Stomach smooth muscle (tissue), 2 donors: ENCODE data around the gene COX4I2.
A peak's percentile ranks its signal among the peaks of the same experiment; 100 is the strongest.
"Not testable (repeated sequence)": the region's sequence is repeated elsewhere in the genome, so short reads cannot be mapped to it uniquely, and the experiment has no call there.

Source experiments
- H3K27ac ChIP-seq: one replicate; pipeline ENCODE4 v1.7.0; 2013; ENCODE audit warnings: mild to moderate bottlenecking, low read length, inconsistent platforms
- H3K27me3 ChIP-seq, 2 donors: one replicate each; pipeline ENCODE4 v1.7.0; 2013; ENCODE audit warnings: low read length in 2 of 2; ENCODE audit not compliant: insufficient read depth in 2 of 2, control insufficient read depth in 1 of 2
- H3K36me3 ChIP-seq, 2 donors: one replicate each; pipeline ENCODE4 v1.7.0; 2013; ENCODE audit warnings: low read length in 2 of 2; ENCODE audit not compliant: control insufficient read depth in 2 of 2, insufficient read depth in 2 of 2
- H3K4me1 ChIP-seq: one replicate; pipeline ENCODE4 v1.7.0; 2013; ENCODE audit warnings: low read length; ENCODE audit not compliant: control insufficient read depth, insufficient read depth
- H3K4me3 ChIP-seq, 2 donors: one replicate each; pipeline ENCODE4 v1.7.0; 2013; ENCODE audit warnings: low read length in 2 of 2
- H3K9ac ChIP-seq, 2 donors: one replicate each; pipeline ENCODE4 v1.7.0; 2013; ENCODE audit warnings: low read length in 2 of 2, mild to moderate bottlenecking in 1 of 2
- H3K9me3 ChIP-seq, 2 donors: one replicate each; pipeline ENCODE4 v1.7.0; 2013; ENCODE audit warnings: low read length in 2 of 2; ENCODE audit not compliant: control insufficient read depth in 2 of 2
- donor health status: healthy.
- donor health status: Pancreatic carcinoma.

COX4I2 gene

GRCh38 chr20:31668944-31669343 lies 31.2 kb downstream of the COX4I2 start:
- Histone ChIP-seq H3K36me3 (peaks cover 11 to 12% of the 10 kb centered on the region in 2 donors), H3K4me1 (peaks cover 65% of the 10 kb centered on the region), H3K27ac (peak overlapping the region; percentile 79)
- H3K9ac ChIP-seq, H3K27me3 ChIP-seq, H3K4me3 ChIP-seq, H3K9me3 ChIP-seq: not testable (repeated sequence)

- H3K9me3 ChIP-seq, result no peaks in the 10 kb centered on the region
- H3K9ac ChIP-seq, result peak overlapping the region in 1 of 2 donors; percentile 47
- H3K4me3 ChIP-seq, result peak overlapping the region in 1 of 2 donors; percentile 52
- H3K4me1 ChIP-seq, result peaks cover 58% of the 10 kb centered on the region
- peak overlapping the region; percentile 79 for H3K27ac ChIP-seq
- no peaks in the 10 kb centered on the region for H3K27me3 ChIP-seq
- peaks cover 11% of the 10 kb centered on the region in 2 donors for H3K36me3 ChIP-seq
Measured at GRCh38 chr20:31669876-31670275, 32.2 kb downstream of the COX4I2 start.

DNA sequence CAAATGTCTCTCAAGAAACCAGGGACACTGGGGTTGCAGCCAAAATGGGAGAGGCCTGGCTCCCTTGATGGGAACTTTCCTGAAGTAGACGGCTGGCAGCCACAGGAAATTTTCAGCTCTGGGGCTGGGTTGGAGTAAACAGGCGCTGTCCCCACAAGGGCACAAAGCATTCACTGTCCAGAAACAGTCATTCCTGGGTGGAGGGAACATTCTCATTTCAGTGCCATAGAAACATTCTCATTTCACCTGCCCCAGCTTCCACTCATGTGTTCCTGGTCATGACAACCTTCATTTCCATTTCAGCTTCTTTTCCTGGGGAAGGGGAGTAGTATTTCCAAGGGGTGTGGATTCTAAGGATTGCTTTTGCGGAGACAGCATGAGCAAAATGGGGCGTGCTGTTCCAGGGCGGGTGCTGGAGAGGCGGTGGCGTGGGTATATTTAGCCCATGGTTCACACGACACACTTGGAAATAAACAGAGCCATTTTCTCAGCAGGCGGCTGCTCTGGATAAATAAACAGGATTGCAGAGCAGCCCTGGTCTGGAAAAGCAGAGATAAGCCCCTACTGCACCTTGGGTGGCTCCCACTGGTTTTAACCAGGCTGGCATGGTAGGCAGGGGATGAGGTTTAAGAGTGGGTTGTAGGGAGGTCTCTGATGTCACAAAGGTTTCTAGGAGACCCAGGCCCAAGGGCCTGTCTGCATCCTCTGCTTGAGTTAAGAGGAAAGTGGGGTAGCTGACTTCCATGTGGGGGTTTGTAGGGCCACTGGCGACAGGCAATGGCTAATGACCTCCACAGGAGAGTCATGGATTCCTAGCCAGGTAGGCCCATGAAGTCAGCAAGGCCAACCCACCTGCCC lies 32.9 kb downstream of the COX4I2 start:
- Histone ChIP-seq H3K36me3 (peaks cover 5 to 8% of the 10 kb centered on the region in 2 donors), H3K4me1 (peaks cover 59% of the 10 kb centered on the region), H3K27ac (peak overlapping the region; percentile 79), H3K4me3 (peak overlapping the region in 1 of 2 donors; percentile 52), H3K9me3 (no peaks in the 10 kb centered on the region), H3K27me3 (no peaks in the 10 kb centered on the region), H3K9ac (peak overlapping the region in 1 of 2 donors; percentile 51)

- peaks cover 60% of the 10 kb centered on the region for H3K4me1 ChIP-seq
- H3K9me3 ChIP-seq, result no peaks in the 10 kb centered on the region
- H3K27me3 ChIP-seq, result no peaks in the 10 kb centered on the region
- peaks cover 0 to 3% of the 10 kb centered on the region in 2 donors for H3K36me3 ChIP-seq
- H3K27ac ChIP-seq, result peak overlapping the region; percentile 79
- peak overlapping the region in 1 of 2 donors; percentile 52 for H3K4me3 ChIP-seq
- no peak overlapping the region for H3K9ac ChIP-seq
Measured at GRCh38 chr20:31671324-31671723, 33.6 kb downstream of the COX4I2 start.

GRCh38 chr20:31673435-31673834 lies 35.7 kb downstream of the COX4I2 start:
- H3K27me3 ChIP-seq, result no peaks in the 10 kb centered on the region
- H3K4me3 ChIP-seq, result no peak overlapping the region
- no peak overlapping the region for H3K27ac ChIP-seq
- H3K36me3 ChIP-seq, result peaks cover 0 to 3% of the 10 kb centered on the region in 2 donors
- no peaks in the 10 kb centered on the region for H3K9me3 ChIP-seq
- H3K4me1 ChIP-seq, result peaks cover 57% of the 10 kb centered on the region
- no peak overlapping the region for H3K9ac ChIP-seq

DNA sequence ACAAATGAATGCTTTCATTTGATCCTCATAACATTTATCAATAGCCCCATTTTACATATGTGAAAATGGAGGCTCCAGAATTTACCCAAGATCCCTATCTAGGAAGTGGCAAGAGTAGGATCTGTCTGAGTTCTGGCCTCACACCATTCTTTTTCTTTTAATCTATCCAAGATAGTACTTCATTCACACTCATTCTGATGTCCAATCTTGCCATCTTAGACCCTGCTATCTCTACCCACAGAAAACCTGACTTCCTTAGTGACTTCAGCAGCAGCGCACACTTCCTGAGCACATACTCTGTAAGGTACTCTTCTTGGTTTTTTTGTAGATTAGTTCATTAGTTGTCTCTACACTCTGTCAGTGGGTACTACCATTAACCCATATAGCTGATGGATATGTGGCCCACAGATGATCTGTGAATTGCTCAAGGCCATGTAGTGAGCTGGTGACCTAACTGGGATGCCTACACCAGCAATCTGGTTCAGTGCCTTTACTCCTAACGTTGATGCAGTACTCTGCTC lies 36.3 kb downstream of the COX4I2 start:
- H3K27ac ChIP-seq, result peak overlapping the region; percentile 31

DNA sequence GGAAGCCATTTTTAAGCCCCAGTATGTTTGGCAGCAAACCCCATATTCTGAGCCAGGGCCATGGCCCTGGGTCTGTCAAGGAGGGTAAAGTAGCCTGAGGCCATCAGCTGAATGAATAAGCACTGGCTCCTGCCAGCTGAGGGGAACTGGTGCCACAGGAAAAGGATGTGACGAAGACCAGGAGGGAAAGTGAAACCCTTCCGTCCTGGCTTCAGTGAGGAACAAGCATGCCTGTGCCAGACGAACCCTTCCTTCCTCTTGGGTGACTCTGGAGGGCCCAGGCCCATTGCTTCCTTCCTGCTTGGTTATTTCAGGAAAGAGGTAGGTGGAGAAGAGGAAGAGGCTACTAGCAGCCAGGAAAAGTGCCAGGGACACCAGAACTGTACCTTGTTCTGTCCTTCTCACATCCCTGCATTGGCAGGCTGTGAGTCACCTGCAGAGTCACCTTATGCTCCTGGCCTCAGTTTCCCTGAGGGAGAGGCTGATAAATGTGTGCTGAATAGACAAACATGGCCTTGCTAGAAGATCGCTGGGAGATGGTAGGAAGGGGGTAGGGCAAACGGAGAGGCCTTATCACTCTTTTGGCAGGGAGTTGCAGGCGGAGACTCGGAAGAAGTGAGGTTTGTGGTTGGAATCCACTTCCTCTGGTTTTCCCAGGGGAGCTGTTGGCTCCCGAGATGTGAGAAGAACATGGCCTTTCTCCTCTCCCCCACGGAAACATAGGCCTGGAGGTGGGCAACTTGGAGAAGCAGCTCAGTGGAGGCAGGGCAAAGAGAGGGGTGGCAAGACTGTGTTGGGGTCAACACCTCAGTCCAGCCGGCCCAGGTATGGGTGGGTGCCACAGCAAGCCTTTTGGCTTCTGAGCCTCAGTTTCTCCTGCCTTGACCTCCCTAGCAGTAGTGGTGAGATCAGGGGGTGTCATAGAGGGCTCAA lies 37.4 kb downstream of the COX4I2 start:
- Histone ChIP-seq H3K9ac (peak overlapping the region in 1 of 2 donors; percentile 36), H3K27me3 (no peaks in the 10 kb centered on the region), H3K4me3 (peak overlapping the region in 1 of 2 donors; percentile 35), H3K36me3 (peaks cover 0 to 6% of the 10 kb centered on the region in 2 donors), H3K27ac (peak overlapping the region; percentile 53), H3K9me3 (no peaks in the 10 kb centered on the region), H3K4me1 (peaks cover 48% of the 10 kb centered on the region)

More for the DNA sequence above, 36.3 kb downstream of the COX4I2 start:
- H3K9me3 ChIP-seq, result no peaks in the 10 kb centered on the region
- H3K36me3 ChIP-seq, result peaks cover 0 to 3% of the 10 kb centered on the region in 2 donors
- H3K4me3 ChIP-seq, result no peak overlapping the region
- H3K4me1 ChIP-seq, result peaks cover 57% of the 10 kb centered on the region
- H3K27me3 ChIP-seq, result no peaks in the 10 kb centered on the region
- H3K9ac ChIP-seq, result peak overlapping the region in 1 of 2 donors; percentile 21

DNA sequence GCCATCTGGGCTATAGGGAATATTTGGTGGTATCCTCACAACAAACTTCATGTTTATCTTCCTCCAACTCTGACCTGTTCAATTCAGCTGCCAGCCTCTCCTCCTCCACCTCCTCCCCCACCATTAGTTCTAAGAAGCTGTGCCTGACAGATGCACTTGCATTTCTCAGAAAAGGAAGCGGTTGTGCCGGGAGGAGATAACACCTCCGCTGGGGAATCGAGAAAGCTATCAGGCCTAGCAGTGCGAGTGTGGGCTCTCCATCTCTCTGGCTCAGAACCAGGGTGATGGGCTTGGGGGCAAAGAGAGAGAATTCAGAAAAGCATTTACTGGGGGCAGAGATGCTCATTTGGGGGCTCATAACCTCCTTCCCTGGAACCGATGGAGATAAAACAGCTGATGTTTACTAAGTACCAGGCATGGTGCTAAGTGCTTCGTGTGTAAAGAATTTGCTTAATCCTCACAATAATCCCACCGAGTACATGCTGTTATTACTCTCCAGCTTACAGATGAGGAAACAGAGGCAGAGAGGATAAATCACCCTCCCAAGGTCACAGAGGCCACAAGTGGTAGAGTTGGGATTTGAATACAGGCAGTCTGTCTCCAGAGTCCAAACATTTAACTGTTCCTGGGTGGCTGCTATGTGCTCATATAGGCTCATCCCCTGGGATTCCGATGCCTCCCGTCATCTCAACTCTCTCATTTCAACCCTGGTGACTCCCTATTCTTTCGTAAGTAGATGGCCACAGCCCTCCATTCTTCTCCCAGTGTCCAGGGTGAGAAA lies 38.3 kb downstream of the COX4I2 start:
- Histone ChIP-seq H3K4me3 (peak overlapping the region in 1 of 2 donors; percentile 15), H3K9ac (no peak overlapping the region), H3K4me1 (peaks cover 40% of the 10 kb centered on the region)

DNA sequence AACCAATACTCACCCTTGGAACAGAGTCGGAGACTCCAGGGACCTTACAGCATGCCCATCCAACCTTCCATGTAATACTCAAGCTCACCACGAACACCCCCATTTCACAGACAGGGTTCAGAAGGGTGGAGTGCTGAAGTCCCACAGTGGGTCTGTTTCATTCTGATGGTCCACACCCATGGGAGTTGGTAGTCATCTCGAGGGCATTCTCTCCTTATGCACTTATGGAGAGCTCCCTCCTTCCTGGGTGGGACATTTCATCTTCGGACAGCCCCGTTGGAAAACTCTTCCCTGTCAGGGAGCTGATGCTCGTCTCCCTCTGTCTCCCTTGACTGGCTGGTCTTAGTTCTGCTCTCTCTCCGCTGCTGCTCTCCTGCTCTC lies 38.9 kb downstream of the COX4I2 start:
- Histone ChIP-seq H3K4me1 (peaks cover 34% of the 10 kb centered on the region), H3K9me3 (no peaks in the 10 kb centered on the region), H3K4me3 (no peak overlapping the region), H3K27ac (no peak overlapping the region), H3K36me3 (peaks cover 0 to 9% of the 10 kb centered on the region in 2 donors), H3K9ac (no peak overlapping the region), H3K27me3 (no peaks in the 10 kb centered on the region)

More for the DNA sequence above, 38.3 kb downstream of the COX4I2 start:
- no peaks in the 10 kb centered on the region for H3K9me3 ChIP-seq
- peak overlapping the region; percentile 53 for H3K27ac ChIP-seq
- no peaks in the 10 kb centered on the region for H3K27me3 ChIP-seq
- H3K36me3 ChIP-seq, result peaks cover 0 to 7% of the 10 kb centered on the region in 2 donors
